Inflammatory macrophage treated with lipopolysaccharide for 1 hour (primary cell): ENCODE data around the gene SNX8.
A peak's percentile ranks its signal among the peaks of the same experiment; 100 is the strongest.

Experiments
- DNase-seq, 2 donors: peaks; one replicate each; pipeline ENCODE4 v3.0.0-alpha.2; 2020 to 2022

Gene SNX8

DNA sequence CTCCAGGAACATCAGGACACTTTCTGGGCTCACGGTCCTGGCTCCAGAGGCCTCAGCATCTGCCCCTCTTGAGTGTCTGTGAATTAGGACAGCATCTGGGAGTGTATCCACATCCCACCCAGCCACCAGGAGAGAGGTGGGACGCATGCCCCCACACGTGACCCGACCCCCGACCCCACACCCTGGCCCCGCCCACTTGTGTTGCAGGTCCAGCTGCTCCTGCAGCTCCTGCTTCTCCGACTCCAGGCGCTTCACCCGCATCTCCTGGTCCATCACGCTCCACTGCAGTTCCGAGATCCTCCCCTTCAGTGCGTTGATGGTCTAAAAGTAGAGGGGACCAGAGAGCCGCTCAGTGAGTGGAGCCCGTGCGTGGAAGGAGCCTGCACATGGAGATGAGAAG, 95.1 kb downstream of the SNX8 start:
- DNase-seq = no peak

DNA sequence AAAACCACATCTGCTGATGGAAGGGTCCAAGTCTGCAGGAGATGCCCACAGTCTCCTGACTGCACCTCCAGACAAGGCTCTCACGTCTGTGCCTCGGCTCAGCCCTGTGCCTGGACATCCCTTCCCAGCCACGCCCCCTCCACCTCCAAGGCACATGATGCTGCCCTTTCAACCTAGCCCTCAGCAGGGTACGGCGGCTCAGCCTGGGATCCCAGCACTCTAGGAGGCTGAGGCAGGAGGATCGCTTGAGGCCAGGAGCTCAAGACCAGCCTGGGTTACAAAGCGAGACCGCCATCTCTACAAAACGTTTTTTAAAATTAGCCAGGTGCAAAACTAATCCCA, 95.8 kb downstream of the SNX8 start:
- no peak for DNase-seq

DNA sequence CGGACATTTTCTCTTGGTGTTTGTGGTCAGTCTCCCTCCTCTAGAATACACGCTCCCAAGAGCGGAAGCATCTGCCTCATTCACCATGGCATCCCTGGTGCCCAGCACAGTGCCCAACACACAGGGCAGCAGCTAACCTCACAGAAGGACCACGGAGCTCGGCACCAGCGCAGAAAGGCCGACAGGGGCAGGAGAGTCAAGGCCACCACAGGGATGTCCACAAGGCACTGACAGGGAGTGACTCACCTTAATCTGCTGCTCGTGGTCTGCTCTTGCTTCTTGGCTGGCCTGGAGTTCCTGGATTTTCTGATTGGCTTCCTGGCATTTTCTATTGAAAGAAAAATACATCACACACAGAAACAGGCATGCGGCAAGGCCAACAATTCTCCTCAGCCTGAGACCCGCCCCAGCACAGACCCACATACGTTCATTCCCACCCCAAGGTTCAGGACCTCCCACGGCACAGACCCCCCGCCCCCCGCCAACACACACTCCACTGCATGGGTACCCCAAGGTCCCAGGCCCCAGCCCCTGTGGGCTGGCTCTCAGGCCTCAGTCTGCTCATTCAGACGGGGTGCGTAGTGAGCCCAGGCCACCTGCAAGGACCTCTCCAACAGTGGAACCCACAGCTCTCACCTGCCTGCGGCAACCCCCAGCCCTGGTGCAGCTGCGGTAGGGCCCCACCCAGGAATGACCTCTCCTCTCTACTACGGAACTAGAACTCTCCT, 96.4 kb downstream of the SNX8 start:
- DNase-seq = no peak

DNA sequence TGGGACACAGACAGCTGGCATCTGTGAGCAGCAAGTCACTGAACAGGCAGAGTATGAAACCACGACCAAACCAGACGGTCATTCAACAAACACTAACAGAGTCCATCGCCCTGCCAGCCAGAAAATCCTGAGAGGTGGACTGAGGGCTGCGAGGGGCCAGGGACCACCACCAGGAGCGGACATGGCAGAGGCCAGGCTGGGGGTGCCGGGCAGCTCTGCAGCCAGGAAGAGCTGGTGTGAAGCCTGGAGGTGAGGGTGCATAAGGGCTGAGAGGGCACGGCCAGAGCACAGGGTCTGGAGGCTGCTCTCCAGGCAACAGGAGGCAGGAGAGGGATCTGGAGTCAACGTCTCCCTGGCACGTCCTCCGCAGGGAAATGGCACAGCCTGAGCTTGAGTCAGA, 97.0 kb downstream of the SNX8 start:
- no peak for DNase-seq

DNA sequence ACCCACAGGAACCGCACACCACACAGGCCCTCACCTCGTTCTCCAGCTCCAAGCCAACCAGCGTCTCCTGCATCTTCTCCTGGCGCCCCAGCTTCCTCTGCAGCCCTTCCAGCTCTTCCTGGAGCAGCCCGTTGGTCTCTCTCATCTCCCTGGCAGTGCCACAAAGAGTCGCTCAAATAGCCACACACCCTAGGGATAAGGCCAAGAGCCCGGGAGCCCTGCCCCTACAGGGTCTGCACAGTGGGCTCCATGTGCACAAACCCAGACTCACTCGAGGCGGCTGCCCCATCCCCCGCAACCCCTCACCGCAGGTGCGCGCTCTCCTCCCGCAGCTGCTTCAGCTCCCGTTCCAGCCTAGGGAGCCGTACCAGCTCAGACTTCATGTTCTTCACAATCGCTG, 98.4 kb downstream of the SNX8 start:
- no peak for DNase-seq

DNA sequence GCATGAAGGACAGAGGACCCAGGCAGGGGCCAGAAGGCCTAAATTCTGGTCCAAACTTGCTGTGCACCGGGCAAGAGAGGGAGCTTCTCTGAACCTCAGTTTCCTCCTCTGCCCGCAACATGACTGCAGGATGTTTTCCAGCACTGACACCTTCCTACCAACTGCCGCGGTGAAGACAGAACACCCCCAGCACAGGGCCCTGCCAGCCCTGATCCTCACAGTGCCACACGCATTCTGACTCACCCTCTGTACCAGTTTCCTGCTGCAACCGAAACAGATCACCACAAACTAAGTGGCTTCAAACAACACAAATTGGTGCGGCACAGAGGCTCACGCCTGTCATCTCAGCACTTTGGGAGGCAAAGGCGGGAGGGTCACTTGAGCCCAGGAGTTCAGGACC, 99.6 kb downstream of the SNX8 start:
- DNase-seq = no peak

DNA sequence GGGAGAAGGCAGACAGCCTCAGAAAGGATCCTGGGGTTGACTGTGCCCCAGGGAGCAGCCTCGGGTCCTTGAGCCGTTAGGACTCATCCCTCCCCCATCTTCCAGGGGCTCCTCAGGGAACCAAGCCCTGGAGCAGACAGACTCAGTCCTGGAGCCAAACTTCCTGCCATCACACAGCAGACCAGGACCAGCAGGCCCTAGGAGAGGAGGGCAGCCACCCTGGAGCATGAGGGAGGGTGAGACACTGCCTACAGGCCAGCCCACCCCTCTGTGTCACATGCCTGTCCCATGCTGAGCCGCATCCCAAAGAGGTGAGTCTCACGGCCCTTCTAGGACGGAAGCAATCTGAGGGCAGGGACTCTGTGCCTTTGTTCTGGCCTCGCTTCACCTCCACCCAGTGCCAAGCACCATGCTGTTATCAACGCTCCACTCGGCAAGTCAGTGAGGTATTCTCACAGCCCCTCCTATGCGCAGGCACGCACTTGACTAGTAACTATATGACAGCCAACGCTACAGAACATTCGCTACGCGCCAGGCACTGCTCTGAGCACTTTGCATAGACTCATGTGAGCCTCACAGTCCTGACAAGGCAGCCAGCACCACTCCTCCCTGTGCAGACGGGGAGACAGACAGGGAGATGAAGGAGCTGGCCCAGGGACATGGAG, 100.6 kb downstream of the SNX8 start:
- no peak for DNase-seq

DNA sequence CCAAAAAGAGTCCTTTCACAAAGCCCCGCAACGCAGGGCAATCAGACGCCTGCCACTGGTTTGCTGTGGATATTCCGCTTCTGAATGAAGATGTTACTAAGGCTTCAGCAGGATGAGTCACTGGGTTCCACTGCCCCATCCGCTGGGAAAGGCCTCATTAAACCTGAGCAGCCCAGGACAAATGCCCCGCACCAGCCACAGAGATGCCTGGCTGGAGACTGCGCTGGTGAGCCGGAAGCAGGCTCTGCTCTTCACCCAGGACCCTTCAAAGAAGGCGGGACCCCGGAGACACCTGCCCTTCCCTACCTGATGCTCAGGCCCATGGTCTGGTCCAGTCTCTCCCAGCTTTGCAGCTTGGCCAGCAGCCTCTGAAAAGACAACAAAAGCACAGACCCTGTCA, 101.3 kb downstream of the SNX8 start:
- DNase-seq = no peak

DNA sequence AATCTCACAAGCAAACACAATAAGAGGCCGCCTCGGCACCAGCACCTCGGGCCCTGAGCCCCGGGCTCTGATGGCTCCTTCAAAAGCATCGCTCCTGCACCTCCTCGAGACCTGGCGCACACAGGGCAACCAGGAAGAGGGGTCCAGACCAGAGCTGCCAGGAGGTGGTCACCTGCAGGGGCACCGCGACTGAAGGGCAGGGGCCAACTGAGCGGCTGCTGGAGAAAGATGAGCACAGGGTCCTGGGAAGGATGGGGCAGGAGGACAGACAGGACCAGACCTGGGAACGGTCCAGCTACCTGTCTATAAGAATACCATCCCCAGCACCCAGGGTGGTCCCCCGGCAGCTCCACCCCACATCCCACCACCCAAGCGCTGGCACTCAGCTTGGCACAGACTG, 102.3 kb downstream of the SNX8 start:
- no peak for DNase-seq

DNA sequence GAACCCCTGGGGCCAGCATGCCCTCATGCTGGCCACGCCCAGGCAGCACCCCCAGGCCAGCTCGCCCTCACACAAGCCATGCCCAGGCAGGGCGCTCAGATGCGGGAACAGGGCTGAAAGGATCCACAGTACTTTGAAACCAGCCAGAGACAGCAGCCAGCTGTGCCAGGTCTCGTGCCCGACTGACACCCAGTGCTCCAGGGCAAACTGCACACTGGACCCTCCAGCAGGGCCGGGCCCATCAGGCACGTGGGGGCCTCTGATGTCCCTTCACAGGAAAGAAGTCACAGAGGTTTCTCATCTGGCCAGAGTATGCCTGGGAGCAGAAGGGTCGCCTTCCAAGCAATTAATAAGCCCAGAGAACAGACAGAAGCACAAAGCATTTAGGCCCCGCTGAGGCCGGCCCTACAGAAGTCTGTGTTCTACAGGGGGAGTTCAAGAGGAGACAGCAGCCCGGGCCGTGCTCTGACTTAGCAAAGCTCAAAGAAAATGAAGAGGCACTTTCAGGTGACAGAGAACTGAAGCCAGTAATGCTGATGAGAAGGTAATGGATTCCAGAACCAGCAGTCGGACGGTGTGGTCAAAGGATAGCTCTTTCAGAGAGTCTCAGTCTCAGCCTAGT, 102.9 kb downstream of the SNX8 start:
- no peak for DNase-seq

DNA sequence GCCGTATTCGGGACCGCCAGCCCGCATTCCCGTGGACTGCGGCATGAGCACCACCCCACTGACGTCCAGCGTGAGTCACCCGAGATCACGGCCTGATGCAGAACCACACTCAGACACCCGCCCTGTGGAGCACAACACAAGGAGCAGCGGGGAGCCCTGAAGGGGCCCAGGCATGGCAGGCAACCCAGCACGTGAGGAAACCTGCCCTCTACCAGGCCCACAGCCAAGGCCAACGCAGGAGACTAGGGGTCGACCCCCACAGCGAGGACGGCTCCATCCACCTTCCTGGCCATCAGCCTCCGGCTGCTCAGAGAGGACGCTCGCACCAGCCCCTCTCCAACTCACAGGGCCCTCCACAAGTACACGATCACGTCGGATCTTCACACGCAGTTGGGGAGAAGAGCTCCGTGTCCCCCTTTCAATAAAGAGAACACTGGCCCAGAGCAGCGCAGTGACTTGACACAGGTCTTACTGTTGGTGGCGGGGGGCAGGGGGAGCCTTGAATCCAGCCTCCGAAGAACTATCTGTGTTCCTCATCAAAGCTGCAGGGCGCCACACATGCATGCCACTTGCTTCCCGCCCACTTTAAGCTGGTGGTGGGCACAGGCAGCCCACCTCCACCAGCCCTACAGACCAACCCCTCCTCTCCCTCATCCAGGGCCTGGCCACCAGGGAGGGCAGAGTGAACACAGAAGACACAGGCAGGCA, 103.5 kb downstream of the SNX8 start:
- no peak for DNase-seq

DNA sequence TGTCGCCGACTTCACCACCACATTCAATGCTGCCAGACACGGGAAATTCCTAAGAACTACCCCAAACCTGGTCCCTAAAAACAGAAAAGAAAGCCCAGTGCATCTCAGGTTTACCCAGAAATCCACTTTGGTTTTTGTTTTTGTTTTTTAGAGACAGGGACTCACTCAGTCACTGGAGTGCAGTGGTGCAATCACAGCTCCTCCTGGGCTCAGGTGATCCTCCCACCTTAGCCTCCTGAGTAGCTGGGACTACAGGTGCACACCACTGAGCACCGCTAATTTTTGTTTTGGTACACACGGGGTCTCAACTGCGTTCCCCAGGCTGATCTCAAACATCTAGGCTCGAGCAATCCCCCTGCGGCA, 104.3 kb downstream of the SNX8 start:
- DNase-seq = no peak

DNA sequence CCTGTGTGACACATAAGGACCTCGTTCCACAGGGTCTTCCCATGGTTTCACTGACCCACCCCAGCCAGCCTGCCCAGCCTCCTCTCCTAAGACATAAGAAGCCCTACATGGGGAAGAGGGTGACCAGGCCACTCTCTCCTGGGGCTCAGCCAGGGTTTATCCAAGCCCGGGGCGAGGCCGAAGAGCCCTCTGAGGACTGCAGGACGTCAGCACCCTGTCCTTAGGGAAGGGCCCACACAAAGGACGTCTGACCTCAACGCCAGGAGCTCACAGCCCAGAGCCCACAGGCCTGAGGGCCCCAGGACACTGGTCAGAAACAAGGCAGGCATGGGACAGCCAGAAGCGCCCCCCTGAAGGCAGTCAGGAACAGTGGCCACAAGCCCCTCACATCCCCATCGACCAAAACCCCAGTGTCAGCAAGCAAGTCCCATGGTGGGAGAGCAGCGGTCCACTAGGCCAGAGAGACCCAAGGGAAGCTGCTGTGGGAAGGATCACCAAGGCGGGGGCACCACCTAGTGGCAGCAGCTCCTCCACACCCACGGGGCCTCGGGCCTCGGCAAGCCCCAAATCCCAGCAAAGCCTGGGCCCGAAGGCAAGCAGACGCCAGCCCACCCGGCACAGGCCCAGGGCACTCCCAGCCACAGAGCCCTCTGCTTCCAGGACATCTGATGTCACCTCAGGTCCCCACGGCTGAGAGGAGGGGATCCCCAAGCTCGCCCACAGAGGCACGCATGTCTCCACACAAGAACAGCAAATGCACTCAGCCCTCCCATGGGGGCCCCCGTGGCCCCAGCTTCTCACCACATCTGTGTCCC, 104.9 kb downstream of the SNX8 start:
- peak; percentile 26 to 48 for DNase-seq

DNA sequence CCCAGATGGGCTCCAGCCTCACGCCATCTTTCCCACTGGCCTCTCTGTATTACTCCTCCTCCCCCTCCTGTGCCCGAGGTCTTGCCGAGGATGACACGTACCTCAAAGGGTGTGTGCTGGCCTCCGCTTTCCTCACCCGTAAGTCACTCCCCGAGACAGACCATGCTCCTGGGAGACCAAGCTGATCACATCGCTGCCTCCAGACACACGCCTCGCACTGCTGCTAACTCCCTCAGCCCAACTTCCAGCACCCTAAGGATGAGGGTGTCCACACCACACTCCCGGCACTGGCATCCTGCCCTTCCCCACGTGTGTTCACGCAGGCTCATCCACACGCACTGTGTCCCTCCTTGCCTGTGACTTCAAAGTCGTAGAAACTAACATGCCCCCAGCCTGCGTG, 105.5 kb downstream of the SNX8 start:
- no peak for DNase-seq

DNA sequence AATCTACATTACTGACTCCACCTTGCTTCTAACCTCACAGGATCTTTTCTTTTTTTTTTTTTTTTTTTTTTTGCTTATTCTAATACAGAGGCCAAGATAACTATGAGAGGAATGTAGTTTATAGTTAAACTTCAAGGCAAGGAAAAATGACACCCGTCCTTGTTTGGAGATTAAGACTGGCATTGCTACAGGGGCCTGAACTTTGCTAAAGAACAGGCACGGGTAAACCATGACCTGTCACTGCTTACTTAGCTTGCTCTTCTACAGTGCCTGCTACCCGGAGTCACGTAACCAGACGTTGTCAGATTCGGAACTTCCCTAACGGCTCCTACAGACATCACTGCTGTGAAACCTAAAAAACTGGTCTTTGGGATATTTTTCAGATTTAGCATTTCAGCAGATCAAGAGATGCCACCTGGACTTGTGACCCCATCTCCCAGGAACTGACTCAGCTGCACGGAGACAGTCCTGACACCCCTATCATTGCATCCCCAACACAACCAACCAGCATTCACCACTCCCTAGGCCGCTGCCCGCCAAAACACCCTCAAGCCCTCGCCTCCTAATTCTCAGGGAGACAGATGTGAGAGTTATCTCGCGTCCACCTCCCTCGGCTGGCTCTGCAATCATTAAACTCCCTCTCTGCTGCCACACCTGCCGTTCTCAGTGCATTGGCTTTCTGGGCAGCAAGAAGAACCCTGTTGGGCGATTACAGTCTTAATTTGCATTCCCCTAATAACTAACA, 109.0 kb downstream of the SNX8 start:
- no peak for DNase-seq

DNA sequence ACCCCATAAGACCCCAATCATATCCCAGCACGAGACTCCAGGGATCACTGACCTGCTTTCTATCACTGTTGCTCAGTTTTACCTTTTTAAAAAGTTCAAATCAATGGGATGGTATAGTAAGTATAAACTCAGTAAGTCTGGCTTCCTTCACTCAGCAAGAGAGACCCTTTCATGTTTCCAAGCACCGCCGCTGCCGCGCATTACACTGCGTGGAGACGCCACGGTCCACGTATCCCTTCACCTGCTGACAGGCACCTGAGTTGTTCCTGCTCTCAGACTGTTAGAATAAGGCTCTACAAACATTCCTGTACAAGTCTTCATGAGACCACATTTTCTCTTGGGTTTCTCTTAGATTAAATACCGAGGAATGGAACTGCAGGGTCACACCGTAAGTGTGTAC, 109.8 kb downstream of the SNX8 start:
- no peak for DNase-seq

DNA sequence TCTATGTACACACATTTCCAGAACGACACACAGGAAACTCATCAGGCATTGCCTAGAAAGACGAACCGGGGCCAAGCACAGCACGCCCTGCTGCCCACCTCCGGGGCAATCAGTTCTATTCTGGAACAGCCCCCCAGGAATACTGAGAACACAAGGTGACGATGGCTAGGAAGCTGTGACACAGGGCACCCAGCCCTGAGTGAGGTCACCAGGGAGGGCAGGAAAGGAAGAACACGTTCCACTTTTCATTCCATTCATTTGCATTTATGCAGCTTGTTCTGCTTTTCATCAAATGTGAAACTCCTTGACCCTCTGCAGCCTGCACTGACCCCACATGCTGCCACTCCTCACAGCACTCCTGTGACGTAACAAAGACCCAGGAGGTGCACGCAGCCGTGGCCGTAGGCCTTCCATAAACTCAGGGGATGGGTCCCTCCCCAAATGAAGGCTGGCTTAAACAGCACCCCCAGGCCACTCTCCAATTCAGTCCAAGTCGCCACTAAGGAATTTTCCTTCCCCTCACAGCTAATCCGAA, 110.4 kb downstream of the SNX8 start:
- peak; percentile 9 to 11 for DNase-seq

DNA sequence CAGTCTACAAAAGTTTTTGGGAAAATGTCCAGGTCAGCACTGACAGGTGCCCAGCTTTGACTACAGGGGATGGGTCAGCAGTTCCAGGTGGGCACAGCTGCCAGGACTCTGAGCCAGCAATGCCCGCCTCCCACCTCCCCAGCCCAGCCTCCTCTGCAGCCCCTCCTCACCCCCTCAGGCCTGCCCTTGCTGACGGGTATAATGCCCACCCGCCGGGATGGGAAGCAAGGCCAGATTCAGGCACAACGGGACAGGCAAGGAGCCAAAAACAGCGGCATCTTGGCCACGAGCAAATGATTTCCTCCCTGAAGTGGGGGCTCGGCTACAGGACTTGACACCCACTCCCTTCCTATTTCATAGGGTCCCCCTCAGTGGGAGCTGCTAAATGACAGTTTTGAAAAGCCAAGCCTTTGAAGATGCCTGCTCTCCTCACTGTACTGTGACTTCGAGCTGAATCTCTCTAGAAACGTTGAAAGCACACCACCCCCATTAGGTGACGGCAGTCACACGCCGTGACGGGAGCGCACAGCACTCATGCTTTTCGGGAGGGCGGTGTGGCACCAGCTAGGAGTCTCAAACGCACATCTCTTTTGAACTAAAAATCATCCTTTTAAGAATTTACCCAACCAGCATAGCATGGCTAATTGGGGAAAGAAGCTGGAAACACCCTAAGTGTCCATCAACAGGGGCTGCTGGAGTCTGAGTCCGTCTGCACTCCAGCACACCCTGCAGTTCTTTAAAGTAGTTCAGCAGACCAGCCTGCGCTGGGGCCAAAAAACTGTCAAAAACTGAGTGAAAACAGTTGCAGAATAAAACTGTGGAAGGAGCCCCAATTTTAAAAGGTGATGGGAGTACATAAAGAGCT, 111.1 kb downstream of the SNX8 start:
- DNase-seq = no peak

DNA sequence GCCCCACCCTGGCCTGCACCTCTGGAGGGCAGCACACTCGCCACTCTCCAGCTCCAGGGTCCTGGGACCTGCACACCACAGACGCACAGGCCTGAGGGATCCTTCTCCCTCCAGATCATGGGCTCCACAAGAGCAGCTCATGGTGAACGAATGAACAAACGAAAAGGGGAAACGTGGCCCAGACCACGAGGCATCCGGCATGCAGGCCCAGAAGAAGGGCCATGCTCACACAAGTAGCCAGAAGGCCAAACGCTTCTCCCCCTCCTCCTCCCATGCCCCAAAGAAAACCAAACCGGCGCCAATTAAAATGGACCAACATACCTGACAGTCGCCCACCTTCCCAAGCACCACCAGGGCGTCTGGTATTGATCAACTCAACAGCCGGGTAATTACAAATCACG, 111.9 kb downstream of the SNX8 start:
- DNase-seq = no peak
